ENCODE data around the gene MAP3K20.
A peak's percentile ranks its signal among the peaks of the same experiment; 100 is the strongest.

MAP3K20 gene

GRCh38 chr2:173192071-173192470, 116.4 kb downstream of the MAP3K20 start:
- Mint-ChIP-seq H3K4me1 (peaks cover 47% of the 10 kb centered on the region), H3K36me3 (ENCODE audit: low read depth) (peaks cover 28% of the 10 kb centered on the region), H3K4me3 (no peak overlapping the region), H3K9me3 (no peaks in the 10 kb centered on the region), H3K27me3 (ENCODE audit: low read depth, poor library complexity) (no peaks in the 10 kb centered on the region), H3K27ac (no peak overlapping the region)
- no peak for DNase-seq
- no peak for TF ChIP-seq CTCF (IDR thresholded peaks at IDR 0.05)

GRCh38 chr2:173193925-173194324, 118.3 kb downstream of the MAP3K20 start:
- peaks cover 47% of the 10 kb centered on the region for H3K4me1 Mint-ChIP-seq
- no peaks in the 10 kb centered on the region for H3K27me3 Mint-ChIP-seq (ENCODE audit: low read depth, poor library complexity)
- H3K27ac Mint-ChIP-seq: no peak overlapping the region
- TF ChIP-seq CTCF (IDR thresholded peaks at IDR 0.05): no peak
- H3K9me3 Mint-ChIP-seq: no peaks in the 10 kb centered on the region
- no peak for DNase-seq
- H3K4me3 Mint-ChIP-seq: no peak overlapping the region
- H3K36me3 Mint-ChIP-seq (ENCODE audit: low read depth): peaks cover 35% of the 10 kb centered on the region

GRCh38 chr2:173195100-173195499, 119.5 kb downstream of the MAP3K20 start:
- peak overlapping the region; percentile 95 for H3K27ac Mint-ChIP-seq
- no peaks in the 10 kb centered on the region for H3K9me3 Mint-ChIP-seq
- TF ChIP-seq CTCF (IDR thresholded peaks at IDR 0.05): no peak
- no peaks in the 10 kb centered on the region for H3K27me3 Mint-ChIP-seq (ENCODE audit: low read depth, poor library complexity)
- peaks cover 47% of the 10 kb centered on the region for H3K4me1 Mint-ChIP-seq
- peaks cover 36% of the 10 kb centered on the region for H3K36me3 Mint-ChIP-seq (ENCODE audit: low read depth)
- DNase-seq: no peak
- H3K4me3 Mint-ChIP-seq: peak overlapping the region; percentile 61

GRCh38 chr2:173196080-173196479, 120.4 kb downstream of the MAP3K20 start:
- Mint-ChIP-seq H3K9me3 (no peaks in the 10 kb centered on the region), H3K4me3 (peak overlapping the region; percentile 68), H3K27me3 (ENCODE audit: low read depth, poor library complexity) (no peaks in the 10 kb centered on the region), H3K27ac (peak overlapping the region; percentile 96), H3K36me3 (ENCODE audit: low read depth) (peaks cover 29% of the 10 kb centered on the region), H3K4me1 (peaks cover 47% of the 10 kb centered on the region)
- DNase-seq: peak; percentile 29
- TF ChIP-seq CTCF (IDR thresholded peaks at IDR 0.05): no peak

- H3K36me3 Mint-ChIP-seq (ENCODE audit: low read depth): peaks cover 24% of the 10 kb centered on the region
- H3K27ac Mint-ChIP-seq: peak overlapping the region; percentile 96
- H3K9me3 Mint-ChIP-seq: no peaks in the 10 kb centered on the region
- H3K27me3 Mint-ChIP-seq (ENCODE audit: low read depth, poor library complexity): no peaks in the 10 kb centered on the region
- DNase-seq: no peak
- TF ChIP-seq CTCF (IDR thresholded peaks at IDR 0.05): no peak
- no peak overlapping the region for H3K4me3 Mint-ChIP-seq
- peaks cover 43% of the 10 kb centered on the region for H3K4me1 Mint-ChIP-seq
These were observed 121.0 kb downstream of the MAP3K20 start for GRCh38 chr2:173196638-173197037.

GRCh38 chr2:173198327-173198726, 122.7 kb downstream of the MAP3K20 start:
- no peaks in the 10 kb centered on the region for H3K9me3 Mint-ChIP-seq
- peaks cover 37% of the 10 kb centered on the region for H3K4me1 Mint-ChIP-seq
- H3K27me3 Mint-ChIP-seq (ENCODE audit: low read depth, poor library complexity): no peaks in the 10 kb centered on the region
- peaks cover 21% of the 10 kb centered on the region for H3K36me3 Mint-ChIP-seq (ENCODE audit: low read depth)
- no peak for TF ChIP-seq CTCF (IDR thresholded peaks at IDR 0.05)
- no peak overlapping the region for H3K4me3 Mint-ChIP-seq
- DNase-seq: no peak
- H3K27ac Mint-ChIP-seq: no peak overlapping the region
